ENCODE data around the gene FLNB.

FLNB gene

DNA sequence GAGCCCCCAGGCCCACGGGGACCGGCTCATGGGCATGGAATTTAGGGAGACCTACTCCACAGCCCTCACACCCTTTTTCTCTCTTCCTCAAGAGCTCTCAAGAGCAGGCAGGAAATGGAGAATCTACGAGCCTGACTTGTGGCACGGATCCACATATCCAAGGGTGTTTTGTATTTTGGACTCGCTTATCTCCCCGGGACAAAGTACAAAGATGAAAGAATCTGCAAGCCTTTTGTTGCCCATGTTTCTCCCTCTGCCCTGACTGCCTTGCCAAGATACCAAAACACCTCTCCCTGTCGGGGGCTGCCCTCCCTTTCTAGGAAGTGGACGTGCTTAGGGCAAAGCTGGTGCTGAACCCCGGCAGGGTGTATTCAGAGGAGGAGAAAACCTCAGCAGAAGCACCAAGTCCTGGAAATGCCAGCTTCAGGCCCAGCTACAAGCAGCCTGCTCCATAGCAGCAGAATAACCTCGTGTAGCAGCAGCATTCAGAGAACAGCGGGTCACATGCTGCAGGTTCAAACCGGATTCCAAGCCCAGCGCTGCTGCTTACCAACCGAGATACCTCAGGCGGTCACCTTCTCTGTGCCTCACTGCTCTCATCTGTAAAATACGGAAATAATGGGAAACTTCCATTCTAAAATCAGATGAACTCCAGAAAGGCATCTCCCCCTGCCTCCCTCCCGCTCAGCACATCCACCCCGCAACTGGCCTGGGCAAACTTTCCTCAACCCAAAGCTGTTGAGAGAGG lies 167.4 kb downstream of the FLNB start:
- in situ Hi-C loops (cut with HindIII; ENCODE audit: low sequenced_read_pairs) = loop anchor here (25.0 kb wide), 1 partner anchor 237 kb away; no protein-coding TSS in a partner anchor

DNA sequence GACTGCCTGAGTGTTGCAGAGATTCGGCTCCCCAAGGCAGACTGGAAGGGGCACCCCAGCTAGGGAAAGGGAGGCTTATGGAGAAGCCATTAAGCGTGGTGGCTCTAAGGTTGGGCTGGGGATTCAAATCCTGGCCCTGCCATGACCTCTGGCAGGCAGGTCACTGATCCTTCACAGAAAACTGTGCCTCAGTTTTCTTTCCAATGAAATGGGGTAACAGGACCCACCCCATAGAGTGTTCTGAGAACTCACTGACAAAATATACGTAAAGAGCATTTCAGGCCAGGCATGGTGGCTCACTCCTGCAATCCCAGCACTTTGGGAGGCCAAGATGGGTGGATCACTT lies 167.9 kb downstream of the FLNB start:
- in situ Hi-C loops (cut with HindIII; ENCODE audit: low sequenced_read_pairs) = loop anchor here (25.0 kb wide), 1 partner anchor 236 kb away; no protein-coding TSS in a partner anchor

DNA sequence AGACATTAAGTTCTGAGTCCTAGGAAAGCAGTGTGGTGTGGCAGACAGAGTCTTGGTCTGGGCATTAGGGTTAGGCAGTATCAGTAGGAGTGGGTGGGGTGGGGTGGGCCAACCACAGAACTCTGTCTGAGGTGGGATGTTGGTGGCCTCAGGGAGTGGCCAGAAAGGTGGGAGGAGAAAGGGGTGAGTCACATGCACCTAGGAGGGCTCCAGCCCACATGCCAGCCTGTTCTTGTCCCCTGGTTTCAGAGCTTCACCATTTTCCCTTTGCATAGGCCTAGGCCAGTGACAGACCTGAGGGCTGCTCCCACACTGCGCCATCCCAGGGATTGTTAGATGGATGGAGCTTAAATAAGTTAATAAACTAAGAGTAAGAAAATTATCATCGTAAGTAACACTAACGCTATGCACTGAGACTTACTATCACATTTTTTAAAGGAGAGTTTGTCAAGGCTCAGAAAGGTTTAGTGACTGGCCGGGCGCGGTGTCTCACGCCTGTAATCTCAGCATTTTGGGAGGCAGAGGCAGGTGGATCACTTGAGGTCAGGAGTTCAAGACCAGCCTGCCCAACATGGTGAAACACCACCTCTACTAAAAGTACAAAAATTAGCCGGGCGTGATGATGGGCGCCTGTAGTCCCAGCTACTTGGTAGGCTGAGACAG lies 168.7 kb downstream of the FLNB start:
- in situ Hi-C loops (cut with HindIII; ENCODE audit: low sequenced_read_pairs) = loop anchor here (25.0 kb wide), 1 partner anchor 235 kb away; no protein-coding TSS in a partner anchor

DNA sequence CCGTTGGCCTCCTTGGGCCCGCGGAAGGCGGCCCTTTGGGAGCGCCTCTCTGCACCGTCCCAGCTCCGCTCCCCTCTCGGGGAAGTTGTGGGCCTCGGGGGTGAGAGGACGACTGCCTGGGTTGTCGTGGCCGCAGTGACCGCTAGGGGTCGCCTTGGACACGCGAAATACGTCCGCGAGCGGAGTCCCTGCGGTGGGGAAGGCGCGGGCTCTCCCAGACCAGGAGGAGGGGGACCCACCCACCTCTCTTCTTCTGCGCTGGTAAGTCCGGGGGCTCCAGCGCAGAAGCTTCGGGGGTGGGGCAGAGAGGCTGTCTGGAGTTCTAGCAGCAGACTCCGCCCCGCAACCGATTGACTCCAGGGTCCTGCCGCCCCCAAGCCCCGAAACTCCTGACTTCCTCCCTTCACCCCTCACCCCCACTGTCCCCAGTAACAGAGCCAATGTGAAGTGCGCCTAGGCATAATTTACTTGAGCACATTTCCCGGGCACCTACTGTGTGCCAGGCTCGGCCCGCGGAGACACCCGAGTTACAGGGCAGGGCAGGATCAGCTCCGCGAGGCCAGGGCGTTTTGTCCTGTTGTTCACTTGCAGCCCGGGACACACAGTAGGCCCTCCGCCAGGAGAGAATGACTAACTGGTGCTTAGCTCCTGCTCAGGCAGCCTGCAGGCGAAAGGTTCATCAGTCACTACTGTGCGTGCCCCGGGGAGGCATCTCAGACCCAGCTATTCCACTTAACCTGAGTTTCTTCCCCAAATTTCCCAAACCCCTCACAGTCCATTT lies 169.7 kb downstream of the FLNB start:
- in situ Hi-C loops (cut with HindIII; ENCODE audit: low sequenced_read_pairs) = loop anchor here (25.0 kb wide), 1 partner anchor 234 kb away; no protein-coding TSS in a partner anchor

DNA sequence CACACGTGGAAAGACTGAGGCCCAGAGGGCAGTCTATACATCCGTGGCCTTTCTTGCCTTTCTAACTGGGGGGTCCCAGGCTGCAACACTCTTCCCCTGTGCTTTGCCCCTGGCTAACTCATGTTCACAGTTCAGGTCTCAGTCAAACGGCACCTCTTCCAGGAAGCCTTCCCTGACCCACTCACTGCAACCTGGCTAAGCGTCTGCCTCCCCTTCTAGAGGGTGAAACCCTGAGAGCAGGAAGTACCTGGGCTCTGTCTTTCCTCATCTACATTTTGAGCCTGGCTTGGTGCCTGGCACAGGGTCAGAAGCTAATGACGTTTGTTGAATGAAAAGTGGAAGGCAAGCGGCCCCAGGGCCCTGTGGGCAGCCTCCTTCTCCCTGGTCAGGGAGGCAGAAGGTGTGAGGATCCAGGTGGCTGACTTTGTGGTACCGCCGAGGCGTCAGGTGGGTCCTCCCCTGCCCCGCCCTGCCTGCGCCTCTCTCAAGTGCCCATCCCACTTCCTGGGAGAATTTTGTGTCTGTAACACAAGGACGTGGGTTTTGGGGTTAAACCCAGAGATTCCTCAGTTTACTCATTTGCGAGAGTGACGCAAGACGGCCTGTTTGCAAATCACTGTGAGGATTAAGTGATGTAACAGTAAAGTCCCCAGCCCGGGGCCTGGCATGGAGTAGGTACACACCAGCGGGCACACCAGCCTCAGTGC lies 170.5 kb downstream of the FLNB start:
- in situ Hi-C loops (cut with HindIII; ENCODE audit: low sequenced_read_pairs) = loop anchor here (25.0 kb wide), 1 partner anchor 234 kb away; no protein-coding TSS in a partner anchor

DNA sequence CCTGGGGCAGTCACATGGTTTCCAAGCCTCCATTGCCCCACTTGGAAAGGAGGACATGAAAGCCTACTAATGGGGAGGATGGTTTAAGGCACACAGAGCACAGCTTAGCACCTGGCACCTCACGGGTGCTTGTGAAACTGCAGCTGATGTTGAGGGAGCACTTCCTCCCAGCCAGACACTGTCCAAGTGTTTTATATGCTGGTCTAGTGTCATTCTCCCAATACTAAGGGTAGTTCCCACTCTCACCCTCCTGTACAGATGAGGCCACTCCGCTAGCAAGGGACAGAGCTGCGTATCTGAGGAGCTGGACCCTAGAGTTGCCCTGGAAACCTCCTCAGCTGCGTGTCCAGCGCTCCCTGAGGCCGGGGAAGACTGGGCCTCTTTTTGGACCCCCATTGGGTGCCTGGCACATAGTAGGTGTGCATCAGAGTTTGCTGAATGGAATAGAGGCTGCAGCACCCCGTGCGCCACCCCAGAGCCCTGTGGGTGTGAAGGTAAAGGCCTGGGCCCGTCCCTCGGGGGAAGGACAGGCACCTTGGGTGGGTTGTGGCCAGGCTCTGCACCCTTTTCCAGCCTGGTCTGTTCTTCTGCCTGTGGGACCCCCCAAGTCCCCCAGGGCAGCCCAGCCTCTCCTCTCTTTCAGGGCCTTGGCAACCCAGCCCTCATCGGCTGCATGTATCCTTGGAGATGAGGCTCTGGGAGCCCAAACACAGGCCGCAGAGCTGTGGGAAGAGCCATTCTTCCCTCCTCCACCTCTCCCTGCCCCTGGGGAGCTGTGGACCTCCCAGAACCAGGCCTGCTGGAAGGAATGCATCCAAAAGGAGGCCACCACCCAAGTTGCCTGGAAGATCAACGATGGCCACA lies 171.2 kb downstream of the FLNB start:
- in situ Hi-C loops (cut with HindIII; ENCODE audit: low sequenced_read_pairs) = loop anchor here (25.0 kb wide), 1 partner anchor 233 kb away; no protein-coding TSS in a partner anchor

DNA sequence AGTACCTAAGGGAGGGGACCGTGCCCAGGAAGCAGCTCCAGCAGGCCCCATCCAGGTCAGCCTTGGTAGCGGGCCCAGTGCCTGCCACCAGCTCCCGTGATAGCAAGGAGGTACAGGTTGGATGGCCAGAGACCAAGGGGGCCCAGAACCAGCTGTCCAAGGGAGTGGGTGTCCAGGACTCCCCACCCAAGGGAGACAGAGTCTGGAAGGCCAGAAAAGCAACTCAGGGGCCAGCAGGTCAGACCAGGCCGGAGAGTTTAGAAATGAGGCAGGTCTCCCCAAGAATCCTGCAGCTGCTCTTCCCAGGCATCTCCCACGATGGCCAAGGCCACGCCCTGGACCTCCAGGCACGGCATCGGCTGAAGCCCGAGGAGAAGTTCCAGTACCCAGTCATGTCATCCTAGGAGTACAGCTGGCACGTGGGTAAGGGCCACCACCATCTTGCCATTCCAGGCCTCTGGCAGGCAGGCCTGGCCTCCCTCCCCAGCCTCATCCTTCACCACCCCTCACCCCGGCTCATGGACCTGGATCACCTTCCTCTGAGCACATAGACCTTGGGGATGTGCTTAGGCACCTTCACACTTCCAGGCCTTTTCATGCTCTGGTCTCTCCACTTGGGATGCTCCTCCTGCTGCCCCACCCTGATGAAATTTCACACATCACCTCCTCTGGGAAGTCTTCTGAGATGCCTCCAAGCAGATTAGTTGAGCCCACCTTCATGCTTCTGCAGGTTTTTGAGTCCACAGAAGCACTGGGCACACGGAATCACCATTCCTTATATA lies 172.1 kb downstream of the FLNB start:
- in situ Hi-C loops (cut with HindIII; ENCODE audit: low sequenced_read_pairs) = loop anchor here (25.0 kb wide), 1 partner anchor 232 kb away; no protein-coding TSS in a partner anchor

DNA sequence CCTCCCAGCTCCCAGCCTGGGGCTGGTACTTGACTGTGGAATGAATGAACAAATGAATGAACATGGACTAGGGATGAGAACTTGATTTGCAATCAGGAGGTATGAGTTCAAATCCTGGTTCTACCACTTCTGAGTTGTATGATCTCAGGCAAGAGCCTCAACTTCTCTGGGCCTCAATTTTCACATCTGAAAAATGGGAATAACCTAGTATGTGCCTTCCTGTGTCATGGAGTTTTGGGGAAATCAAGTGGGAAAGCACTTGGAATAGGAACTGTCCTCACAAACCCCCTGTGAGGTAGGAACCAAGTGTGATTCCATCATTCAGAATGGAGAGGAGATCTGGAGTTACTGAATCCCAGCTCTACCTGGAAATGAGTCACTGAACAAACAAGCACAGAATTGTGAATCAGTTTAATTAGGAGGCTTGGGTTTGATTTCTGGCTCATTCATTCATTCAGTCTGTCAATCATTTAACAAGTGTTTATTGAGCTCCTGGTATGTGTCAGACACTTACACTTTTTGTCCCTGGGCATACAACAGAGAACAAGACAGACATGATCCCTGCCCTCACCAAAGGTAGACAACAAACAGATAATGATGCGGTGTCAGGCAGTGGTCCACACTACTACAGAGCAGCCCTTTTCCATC lies 172.8 kb downstream of the FLNB start:
- in situ Hi-C loops (cut with HindIII; ENCODE audit: low sequenced_read_pairs) = loop anchor here (25.0 kb wide), 1 partner anchor 231 kb away; no protein-coding TSS in a partner anchor

DNA sequence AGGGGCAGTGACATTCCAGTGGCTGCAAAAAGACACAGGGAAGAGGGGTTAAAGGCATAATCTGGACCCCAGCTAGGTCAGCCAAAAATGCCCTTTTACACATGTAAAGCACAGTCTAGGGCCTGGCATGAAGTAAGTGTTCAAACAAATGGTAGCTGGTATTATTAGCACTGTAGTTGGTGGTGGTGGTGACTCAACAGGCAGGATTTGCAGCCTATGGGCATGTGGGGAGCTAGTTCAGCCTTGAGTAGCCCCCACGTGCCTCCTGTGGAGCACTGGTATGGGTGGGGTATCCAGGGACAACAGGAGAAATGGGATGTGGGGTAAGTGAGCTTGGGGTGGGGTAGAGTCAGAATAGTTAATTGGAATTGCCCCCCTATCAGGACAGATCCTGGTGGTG lies 175.0 kb downstream of the FLNB start:
- in situ Hi-C loops (cut with HindIII; ENCODE audit: low sequenced_read_pairs) = loop anchor here (25.0 kb wide), 1 partner anchor 229 kb away; no protein-coding TSS in a partner anchor

DNA sequence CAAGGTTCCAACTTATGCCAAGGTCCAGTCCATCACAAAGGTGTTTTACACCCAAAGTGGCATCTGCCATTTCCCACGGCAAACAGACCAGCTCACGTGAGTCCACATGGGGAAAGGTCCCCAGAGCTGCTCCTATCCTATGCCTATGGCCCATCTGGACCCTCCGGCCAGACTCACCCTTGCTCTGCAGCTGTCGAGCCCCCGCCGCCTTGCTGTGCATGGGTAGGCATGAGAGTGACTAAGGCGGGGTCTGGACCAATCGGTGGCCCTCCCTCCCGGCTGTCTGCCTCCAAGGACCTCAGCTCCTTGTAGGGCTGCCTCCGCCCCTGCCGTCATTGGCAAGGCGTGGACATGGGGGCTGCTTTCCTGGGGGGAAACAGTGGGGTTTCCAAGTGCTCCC lies 175.7 kb downstream of the FLNB start:
- in situ Hi-C loops (cut with HindIII; ENCODE audit: low sequenced_read_pairs) = loop anchor here (25.0 kb wide), 1 partner anchor 228 kb away; no protein-coding TSS in a partner anchor

DNA sequence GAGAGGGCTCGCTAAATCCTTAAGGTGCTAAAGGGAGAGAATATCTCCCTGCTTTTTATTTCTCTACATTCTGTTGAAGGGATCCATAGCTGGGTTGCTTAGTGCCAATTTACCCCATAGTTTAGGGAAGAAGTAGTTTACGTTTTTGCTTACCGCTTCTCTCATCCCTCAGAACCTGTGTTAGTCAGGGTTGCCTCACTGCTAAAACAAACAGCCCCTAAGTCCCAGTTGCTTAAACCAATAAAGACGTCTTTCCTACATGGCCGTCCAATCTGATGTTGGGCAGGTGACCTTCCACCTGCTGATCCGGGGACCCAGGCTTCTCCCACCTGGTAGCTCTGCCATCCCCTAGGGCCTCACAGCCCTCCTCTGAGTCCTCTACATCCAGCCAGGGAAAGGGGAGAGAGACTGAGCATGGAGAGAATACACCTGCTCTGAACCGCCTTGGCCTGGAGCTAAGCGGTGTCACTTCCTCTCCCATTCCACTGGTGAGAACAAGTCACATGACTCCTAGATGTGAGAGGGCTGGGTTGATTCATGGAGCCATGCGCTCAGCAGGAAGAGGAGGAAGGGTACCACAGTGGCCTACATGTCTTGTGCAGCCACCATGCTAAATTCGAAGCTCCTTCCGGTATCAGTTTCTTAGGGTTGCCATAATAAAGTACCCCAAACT lies 176.2 kb downstream of the FLNB start:
- in situ Hi-C loops (cut with HindIII; ENCODE audit: low sequenced_read_pairs) = loop anchor here (25.0 kb wide), 1 partner anchor 228 kb away; no protein-coding TSS in a partner anchor

DNA sequence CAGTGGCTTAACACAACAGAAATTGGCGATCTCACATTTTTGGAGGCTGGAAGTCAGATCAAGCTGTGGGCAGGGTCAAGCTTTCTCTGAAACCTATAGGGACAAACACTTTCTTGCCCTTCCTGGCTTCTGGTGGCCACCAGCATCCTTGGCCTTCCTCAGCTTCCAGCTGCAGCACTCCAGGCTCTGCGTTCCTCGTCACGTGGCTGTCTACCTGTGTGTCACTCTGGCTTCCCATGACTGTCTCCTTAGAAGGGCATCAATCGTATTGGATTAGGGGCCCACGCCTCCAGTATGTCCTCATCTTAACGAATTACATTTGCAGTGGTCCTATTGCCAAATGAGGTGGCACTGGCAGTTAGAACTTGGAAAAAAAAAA lies 176.7 kb downstream of the FLNB start:
- in situ Hi-C loops (cut with HindIII; ENCODE audit: low sequenced_read_pairs) = loop anchor here (25.0 kb wide), 1 partner anchor 227 kb away; no protein-coding TSS in a partner anchor

DNA sequence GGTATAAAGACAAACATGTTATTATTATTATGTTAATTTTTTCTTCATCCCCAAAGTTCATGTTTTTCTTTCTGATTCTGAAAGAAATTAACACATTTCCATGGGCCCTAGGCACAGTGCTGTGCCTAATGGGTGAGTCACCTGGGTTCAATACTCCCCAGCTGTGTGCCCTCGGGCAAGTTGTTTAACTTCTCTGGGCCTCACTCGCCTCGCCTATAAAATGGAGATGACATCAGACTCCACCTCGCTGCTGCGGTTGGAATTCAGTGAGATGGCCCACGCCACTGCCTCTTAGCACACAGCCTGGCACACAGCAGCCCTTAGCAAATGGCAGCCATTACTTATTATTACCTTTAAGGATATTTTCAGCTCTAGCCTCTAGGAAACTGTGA lies 179.9 kb downstream of the FLNB start:
- in situ Hi-C loops (cut with HindIII; ENCODE audit: low sequenced_read_pairs) = loop anchor here (25.0 kb wide), 1 partner anchor 224 kb away; no protein-coding TSS in a partner anchor

DNA sequence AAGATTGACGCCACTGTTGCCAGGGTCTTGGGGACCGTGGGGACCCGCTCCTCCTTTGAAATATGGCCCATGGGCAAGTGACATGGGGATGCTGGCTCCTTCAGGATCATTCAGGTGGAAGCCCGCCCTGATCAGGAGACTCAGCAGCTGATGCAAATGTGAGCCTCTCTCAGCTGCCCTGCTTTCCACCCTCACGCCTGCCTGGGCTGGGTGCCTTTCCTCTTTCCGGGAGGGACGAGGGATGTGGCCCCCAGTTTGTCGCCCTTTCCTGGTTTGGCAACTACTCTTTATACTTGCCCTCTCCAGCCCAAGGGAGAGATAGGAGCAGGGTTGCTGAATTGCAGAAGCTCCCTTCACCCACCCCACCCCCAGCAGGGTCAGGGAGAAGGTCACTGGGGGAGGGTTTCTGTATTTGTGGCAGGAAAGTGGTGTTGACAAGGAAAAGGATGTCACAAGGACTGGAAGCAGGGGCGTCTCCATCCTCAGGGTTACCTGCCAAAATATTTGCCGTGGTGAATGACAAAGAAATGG lies 180.8 kb downstream of the FLNB start:
- in situ Hi-C loops (cut with HindIII; ENCODE audit: low sequenced_read_pairs) = loop anchor here (25.0 kb wide), 1 partner anchor 223 kb away; no protein-coding TSS in a partner anchor

DNA sequence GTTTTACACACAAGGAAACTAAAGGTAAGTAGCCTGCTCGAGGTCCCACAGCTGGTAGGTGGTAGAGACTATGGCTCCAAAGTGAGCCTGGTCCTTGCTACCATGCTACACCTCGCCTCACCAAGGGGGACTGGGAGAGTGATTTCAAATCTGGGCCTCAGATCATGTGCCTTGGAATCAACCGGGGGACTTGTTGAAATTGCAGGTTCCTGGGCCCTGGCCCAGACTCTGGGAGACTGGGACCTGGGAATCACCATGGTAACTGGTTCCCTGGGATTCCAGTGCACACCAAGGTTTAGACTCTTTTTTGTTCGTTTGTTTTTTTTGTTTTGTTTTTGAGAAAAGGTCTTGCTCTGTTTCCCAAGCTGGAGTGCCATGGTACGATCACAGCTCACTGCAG lies 181.5 kb downstream of the FLNB start:
- in situ Hi-C loops (cut with HindIII; ENCODE audit: low sequenced_read_pairs) = loop anchor here (5.0 to 25.0 kb wide), 2 partner anchors 113 to 223 kb away; no protein-coding TSS in a partner anchor

DNA sequence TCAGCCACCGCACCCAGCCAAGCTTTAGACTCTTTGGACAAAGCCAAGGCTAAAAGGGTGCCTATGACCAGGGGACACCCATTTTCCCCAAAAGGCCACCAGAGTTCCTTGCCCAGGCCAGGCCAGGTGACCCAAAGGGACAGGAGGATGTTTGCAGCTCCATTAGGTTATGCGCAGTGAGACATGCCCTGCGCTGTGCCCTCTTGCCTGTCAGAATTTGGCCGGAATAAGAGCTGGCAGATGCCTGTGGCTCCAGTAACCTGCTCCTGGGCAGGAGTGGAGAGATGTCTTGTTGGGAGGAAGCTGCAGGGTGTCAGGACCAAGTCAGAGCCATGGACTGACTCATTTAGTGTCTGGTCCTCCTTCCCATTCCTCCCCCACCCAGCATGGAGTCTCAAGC lies 182.1 kb downstream of the FLNB start:
- in situ Hi-C loops (cut with HindIII; ENCODE audit: low sequenced_read_pairs) = loop anchor here (5.0 to 25.0 kb wide), 2 partner anchors 112 to 222 kb away; no protein-coding TSS in a partner anchor

DNA sequence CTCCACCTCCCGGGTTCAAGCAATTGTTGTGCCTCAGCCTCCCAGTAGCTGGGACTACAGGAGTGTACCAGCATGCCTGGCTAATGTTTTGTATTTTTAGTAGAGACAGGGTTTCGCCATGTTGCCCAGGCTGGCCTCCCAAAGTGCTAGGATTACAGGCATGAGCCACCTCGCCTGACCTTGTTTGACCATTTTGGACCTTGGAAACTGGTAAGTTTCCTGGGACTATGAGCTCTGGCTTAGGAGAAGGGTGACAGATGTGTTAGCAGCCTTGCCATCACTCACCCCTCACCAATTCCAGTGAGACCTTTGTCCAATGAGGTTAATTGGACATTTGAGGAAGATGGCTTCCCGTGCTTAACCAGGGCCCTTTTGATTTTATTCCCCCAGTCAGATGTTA lies 182.7 kb downstream of the FLNB start:
- in situ Hi-C loops (cut with HindIII; ENCODE audit: low sequenced_read_pairs) = loop anchor here (5.0 to 25.0 kb wide), 2 partner anchors 111 to 221 kb away; no protein-coding TSS in a partner anchor
